Vagina (tissue), 2 donors: ENCODE data around the gene TSPAN4. TPM values are rescaled to one million over a fixed set of nuclear protein-coding genes. Genes with fewer than 3 reads are reported as not detected.
A peak's percentile ranks its signal among the peaks of the same experiment; 100 is the strongest.

Experiments used
- DNase-seq, 2 donors: peaks; one replicate each; pipeline ENCODE4 v3.0.0-alpha.2; 2017; ENCODE audit errors: extremely low spot score in 2 of 2
- H3K27ac ChIP-seq: fragments of 200-600 bp; sonication (generic); one replicate; pipeline ENCODE4 v1.5.1; 2019
- H3K27me3 ChIP-seq: fragments of 200-600 bp; sonication (generic); one replicate; pipeline ENCODE4 v1.5.1; 2019
- H3K36me3 ChIP-seq, 2 donors: fragments of 200-600 bp; sonication (generic); one replicate each; pipeline ENCODE4 v1.5.1; 2017 to 2019
- H3K4me1 ChIP-seq: fragments of 200-600 bp; sonication (generic); one replicate; pipeline ENCODE4 v1.5.1; 2019
- H3K4me3 ChIP-seq, 2 donors: fragments of 200-600 bp; sonication (generic); 1 replicate in 1 of 2; 2 replicates in 1 of 2; pipeline ENCODE4 v1.5.1; 2016 to 2019
- H3K9me3 ChIP-seq: fragments of 200-600 bp; sonication (generic); one replicate; pipeline ENCODE4 v1.5.1; 2019
- POLR2A ChIP-seq, 2 donors: fragments of 450-650 bp; IDR thresholded peaks; one replicate each; pipeline ENCODE4 v1.6.1; 2017; ENCODE audit warnings: antibody characterized with exemption in 2 of 2, mild to moderate bottlenecking in 2 of 2, moderate library complexity in 2 of 2
- POLR2AphosphoS5 ChIP-seq, 2 donors: sonication (generic); formaldehyde crosslinking; IDR thresholded peaks; one replicate each; pipeline ENCODE4 v1.9.0; 2017; ENCODE audit warnings: antibody characterized with exemption in 2 of 2, mild to moderate bottlenecking in 2 of 2, low read depth in 1 of 2; ENCODE audit not compliant: insufficient read depth in 1 of 2
- intact Hi-C: fragments of 100-400 bp; cut with DNase I; formaldehyde crosslinking; loops from one replicate; pipeline ENCODE4 v1.15.1; 2023
- total RNA-seq: library from RNA; depleted of rRNA; stranded (reverse); fragments of >200 nt; gene quantifications from one replicate; pipeline ENCODE4 v1.2.3, GENCODE V29; 2016
- TF ChIP-seq, protein P1 (sequence below), 3 experiments: fragments of 450-650 bp in 2 of 3; fragments of 200-600 bp in 1 of 3; sonication (generic) in 1 of 3; IDR thresholded peaks; one replicate each; pipeline ENCODE4 v1.5.1; 2017 to 2019; ENCODE audit warnings: antibody characterized with exemption in 3 of 3, mild to moderate bottlenecking in 2 of 3, moderate library complexity in 2 of 3

The TSPAN4 gene
- total RNA-seq, 1 donor from 2014 or later = 99.0 TPM

DNA sequence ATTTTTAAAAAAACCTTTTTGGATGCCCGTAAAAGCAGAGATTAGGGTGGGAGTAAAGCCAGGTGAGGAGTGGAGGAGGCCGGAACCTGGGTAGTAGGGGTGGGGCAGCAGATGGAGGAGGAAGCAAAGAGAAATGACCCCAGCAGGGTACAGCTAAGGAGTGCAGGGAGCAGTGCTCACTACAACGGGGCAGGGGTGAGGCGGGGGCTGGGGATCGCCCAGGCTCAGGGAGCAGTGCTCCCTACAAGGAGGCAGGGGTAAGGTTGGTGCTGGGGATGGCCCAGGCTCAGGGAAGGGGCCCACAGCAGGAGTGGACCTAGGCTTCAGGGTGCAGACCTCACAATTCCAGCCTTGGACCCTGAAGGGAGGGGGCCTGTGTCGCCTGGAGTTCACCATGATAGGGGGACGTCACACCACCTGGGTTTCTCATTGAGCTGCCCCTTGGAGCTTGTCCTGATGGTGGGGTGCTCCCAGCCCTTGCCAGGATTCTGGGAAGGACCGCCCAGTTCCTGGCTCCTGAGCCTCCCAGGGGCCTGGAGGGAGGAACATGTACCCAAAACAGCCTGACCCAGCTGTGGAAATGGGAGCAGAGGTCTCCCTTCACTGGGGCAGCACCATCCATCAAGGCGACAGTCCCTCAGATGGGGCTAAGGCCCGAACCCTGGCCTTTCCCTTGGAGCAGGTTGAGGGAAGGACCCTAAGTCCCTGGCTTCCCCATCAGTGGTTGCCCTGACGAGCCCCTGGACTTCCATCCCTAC, 26.8 kb upstream of the TSPAN4 start:
- Histone ChIP-seq H3K4me3 (no peak overlapping the region), H3K27ac (no peak overlapping the region), H3K4me1 (peaks cover 36% of the 10 kb centered on the region), H3K27me3 (no peaks in the 10 kb centered on the region), H3K9me3 (no peaks in the 10 kb centered on the region), H3K36me3 (peaks cover 0 to 30% of the 10 kb centered on the region in 2 donors)
- TF ChIP-seq, protein P1, sequence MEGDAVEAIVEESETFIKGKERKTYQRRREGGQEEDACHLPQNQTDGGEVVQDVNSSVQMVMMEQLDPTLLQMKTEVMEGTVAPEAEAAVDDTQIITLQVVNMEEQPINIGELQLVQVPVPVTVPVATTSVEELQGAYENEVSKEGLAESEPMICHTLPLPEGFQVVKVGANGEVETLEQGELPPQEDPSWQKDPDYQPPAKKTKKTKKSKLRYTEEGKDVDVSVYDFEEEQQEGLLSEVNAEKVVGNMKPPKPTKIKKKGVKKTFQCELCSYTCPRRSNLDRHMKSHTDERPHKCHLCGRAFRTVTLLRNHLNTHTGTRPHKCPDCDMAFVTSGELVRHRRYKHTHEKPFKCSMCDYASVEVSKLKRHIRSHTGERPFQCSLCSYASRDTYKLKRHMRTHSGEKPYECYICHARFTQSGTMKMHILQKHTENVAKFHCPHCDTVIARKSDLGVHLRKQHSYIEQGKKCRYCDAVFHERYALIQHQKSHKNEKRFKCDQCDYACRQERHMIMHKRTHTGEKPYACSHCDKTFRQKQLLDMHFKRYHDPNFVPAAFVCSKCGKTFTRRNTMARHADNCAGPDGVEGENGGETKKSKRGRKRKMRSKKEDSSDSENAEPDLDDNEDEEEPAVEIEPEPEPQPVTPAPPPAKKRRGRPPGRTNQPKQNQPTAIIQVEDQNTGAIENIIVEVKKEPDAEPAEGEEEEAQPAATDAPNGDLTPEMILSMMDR (IDR thresholded peaks at IDR 0.05) = no peak
- no peak for TF ChIP-seq POLR2AphosphoS5 (IDR thresholded peaks at IDR 0.05; ENCODE audit: insufficient read depth in 1 of 2, low read depth in 1 of 2)
- intact Hi-C loops = no loop called here
- no peak for DNase-seq

DNA sequence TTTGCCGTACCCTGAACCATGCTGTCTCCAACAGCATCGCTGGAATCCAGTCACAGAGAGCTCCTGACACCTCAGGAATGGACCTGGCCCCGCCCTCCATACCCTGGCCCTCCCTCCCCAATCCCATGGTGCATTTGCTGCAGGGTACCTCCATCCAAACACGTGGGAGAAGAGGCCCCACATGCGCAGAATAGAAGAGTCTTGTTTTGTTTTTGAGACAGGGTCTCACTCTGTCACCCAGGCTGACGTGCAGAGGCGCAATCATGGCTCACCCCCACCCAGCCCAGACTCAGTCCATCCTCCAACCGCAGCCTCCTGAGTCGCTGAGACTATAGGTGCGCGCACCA, 26.2 kb upstream of the TSPAN4 start:
- no peak overlapping the region for H3K27ac ChIP-seq
- DNase-seq = no peak
- intact Hi-C loops = no loop called here
- H3K9me3 ChIP-seq = no peaks in the 10 kb centered on the region
- no peaks in the 10 kb centered on the region for H3K27me3 ChIP-seq
- peaks cover 0 to 25% of the 10 kb centered on the region in 2 donors for H3K36me3 ChIP-seq
- peaks cover 36% of the 10 kb centered on the region for H3K4me1 ChIP-seq
- no peak for TF ChIP-seq POLR2AphosphoS5 (IDR thresholded peaks at IDR 0.05; ENCODE audit: insufficient read depth in 1 of 2, low read depth in 1 of 2)
- no peak for TF ChIP-seq POLR2A (IDR thresholded peaks at IDR 0.05)
- TF ChIP-seq, protein P1 (IDR thresholded peaks at IDR 0.05) = no peak
- H3K4me3 ChIP-seq = no peak overlapping the region

DNA sequence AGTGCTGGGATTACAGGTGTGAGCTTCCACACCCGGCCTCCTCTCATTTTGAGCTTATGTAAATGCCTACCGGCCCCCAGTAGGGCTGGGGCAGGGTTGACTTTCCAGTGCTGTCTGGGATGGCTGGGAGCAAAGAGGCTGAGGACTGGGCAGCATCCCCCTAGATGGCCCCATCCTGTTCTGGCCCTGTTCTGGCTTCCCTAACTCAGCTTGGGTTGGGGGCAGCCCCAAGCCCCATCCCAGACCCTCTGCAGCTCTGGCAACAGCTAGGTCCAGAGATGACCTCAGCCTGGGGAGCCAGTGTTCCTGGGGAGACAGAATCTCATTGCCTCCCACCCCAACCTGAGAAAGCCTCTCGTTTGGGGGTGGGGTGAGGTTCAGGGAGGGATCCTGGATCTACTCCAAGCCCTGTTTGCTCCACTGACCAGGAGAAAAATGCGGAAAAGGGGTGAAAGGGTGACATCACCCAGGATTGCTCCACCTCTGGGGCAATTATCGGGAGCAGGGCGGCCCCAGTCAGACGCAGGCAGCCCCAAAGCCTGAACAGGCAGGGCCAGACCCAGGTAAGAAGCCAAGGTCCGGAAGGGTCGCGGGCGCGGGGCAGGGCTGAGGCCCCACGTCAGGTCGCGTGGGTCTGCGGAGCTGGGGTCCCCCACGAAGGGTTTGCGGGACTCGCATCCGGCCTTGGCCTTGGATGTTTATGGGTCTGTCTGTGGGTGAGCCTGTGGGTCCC, 24.1 kb upstream of the TSPAN4 start, which contains the start of gene PNPLA2:
Gene PNPLA2 (plus strand): TSS at position 519 of the 733 bp plus-strand sequence. CDS start 805 bp downstream, outside the sequence.
- Histone ChIP-seq H3K4me1 (peaks cover 35% of the 10 kb centered on the region), H3K9me3 (no peaks in the 10 kb centered on the region), H3K27me3 (no peaks in the 10 kb centered on the region), H3K36me3 (peaks cover 0 to 13% of the 10 kb centered on the region in 2 donors), H3K27ac (peak within 1 kb of the TSS; percentile 89), H3K4me3 (peak within 1 kb of the TSS; percentile 95 to 98)
- no peak for DNase-seq
- intact Hi-C loops = no loop called here
- TF ChIP-seq POLR2AphosphoS5 (IDR thresholded peaks at IDR 0.05; ENCODE audit: insufficient read depth in 1 of 2, low read depth in 1 of 2) = peak in 1 of 2 donors; percentile 74
- TF ChIP-seq, protein P1 (IDR thresholded peaks at IDR 0.05) = no peak
- no peak for TF ChIP-seq POLR2A (IDR thresholded peaks at IDR 0.05)

DNA sequence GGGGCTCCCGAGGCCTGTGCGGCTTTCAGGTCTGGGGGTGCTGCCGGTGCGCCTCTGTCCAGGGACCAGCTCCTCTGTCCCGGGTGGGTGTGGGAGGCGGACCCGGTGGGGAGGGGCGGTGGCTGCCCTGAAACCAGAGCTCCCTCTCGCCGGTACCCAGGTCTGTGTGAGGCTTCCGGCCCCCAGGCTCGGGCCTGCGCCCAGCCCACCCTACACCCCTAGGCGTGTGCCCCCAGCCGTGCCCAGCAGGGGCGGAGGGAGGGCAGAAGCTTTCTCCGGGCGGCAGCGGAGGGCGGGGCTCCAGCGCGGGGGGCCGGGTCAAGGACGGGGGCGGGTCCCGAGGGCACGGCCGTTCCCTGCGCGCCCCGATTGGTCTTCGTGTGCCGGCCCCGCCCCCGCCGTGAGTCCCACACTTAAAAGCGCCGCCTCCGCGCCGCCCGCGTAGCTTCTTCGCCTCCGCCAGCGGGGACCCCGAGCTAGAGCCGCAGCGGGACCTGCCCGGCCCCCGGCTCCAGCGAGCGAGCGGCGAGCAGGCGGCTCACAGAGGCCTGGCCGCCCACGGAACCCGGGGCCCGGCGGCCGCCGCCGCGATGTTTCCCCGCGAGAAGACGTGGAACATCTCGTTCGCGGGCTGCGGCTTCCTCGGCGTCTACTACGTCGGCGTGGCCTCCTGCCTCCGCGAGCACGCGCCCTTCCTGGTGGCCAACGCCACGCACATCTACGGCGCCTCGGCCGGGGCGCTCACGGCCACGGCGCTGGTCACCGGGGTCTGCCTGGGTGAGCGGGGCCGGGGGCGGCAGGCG, 23.3 kb upstream of the TSPAN4 start:
- no peak for DNase-seq
- peaks cover 35% of the 10 kb centered on the region for H3K4me1 ChIP-seq
- no peaks in the 10 kb centered on the region for H3K27me3 ChIP-seq
- TF ChIP-seq, protein P1 (IDR thresholded peaks at IDR 0.05) = no peak
- TF ChIP-seq POLR2AphosphoS5 (IDR thresholded peaks at IDR 0.05; ENCODE audit: insufficient read depth in 1 of 2, low read depth in 1 of 2) = peak in 1 of 2 donors; percentile 61
- TF ChIP-seq POLR2A (IDR thresholded peaks at IDR 0.05) = peak in 1 of 2 donors; percentile 81
- no peaks in the 10 kb centered on the region for H3K9me3 ChIP-seq
- peaks cover 0 to 17% of the 10 kb centered on the region in 2 donors for H3K36me3 ChIP-seq
- H3K4me3 ChIP-seq = peak overlapping the region; percentile 95 to 98
- intact Hi-C loops = no loop called here
- peak overlapping the region; percentile 89 for H3K27ac ChIP-seq
